HL-60 (cell line): ENCODE measurements around the gene DTX1.

ENCODE experiments used
- DNase-seq, 2 experiments: peaks; one replicate each; pipeline ENCODE4 v3.0.0-alpha.2; 2010 to 2020; ENCODE audit warnings: low read depth in 1 of 2, low spot score in 1 of 2
- H3K27ac ChIP-seq: fragments of 250-450 bp; sonication (Bioruptor Pico); replicated peaks from 2 replicates; pipeline ENCODE4 v1.5.1; 2020; ENCODE audit warnings: mild to moderate bottlenecking, moderate library complexity
- H3K27me3 ChIP-seq: fragments of 250-450 bp; sonication (Bioruptor Pico); 2 replicates; pipeline ENCODE4 v1.5.1; 2021; ENCODE audit warnings: mild to moderate bottlenecking, moderate library complexity; ENCODE audit not compliant: insufficient read depth, poor library complexity, severe bottlenecking
- H3K4me3 ChIP-seq: replicated peaks from 2 replicates; pipeline ENCODE4 v1.5.1; 2011; ENCODE audit warnings: mild to moderate bottlenecking, control low read depth, low read length; ENCODE audit not compliant: insufficient read depth
- GABPA ChIP-seq: IDR thresholded peaks from 2 replicates; pipeline ENCODE4 v1.6.1; 2012; ENCODE audit warnings: low read depth
- POLR2AphosphoS5 ChIP-seq: IDR thresholded peaks from 2 replicates; pipeline ENCODE4 v1.6.1; 2012; ENCODE audit warnings: low read depth
- SPI1 ChIP-seq: IDR thresholded peaks from 2 replicates; pipeline ENCODE4 v1.6.1; 2012; ENCODE audit warnings: low read depth, mild to moderate bottlenecking, borderline replicate concordance
- TF ChIP-seq, protein P1 (sequence below): IDR thresholded peaks from one replicate; pipeline ENCODE4 v1.5.1; 2011; ENCODE audit warnings: low read length, control low read depth, inconsistent platforms; ENCODE audit not compliant: insufficient read depth
- TF ChIP-seq, protein P2 (sequence below): IDR thresholded peaks from 2 replicates; pipeline ENCODE4 v1.6.1; 2012; ENCODE audit warnings: low read depth; ENCODE audit not compliant: insufficient replicate concordance

DTX1 gene

GRCh38 chr12:113089839-113090238 is 33.3 kb downstream of the DTX1 start:
- DNase-seq, result no peak
- Histone ChIP-seq H3K27ac (no peak overlapping the region), H3K27me3 (peaks cover 11% of the 10 kb centered on the region), H3K4me3 (no peak overlapping the region)
- TF ChIP-seq, protein P1, sequence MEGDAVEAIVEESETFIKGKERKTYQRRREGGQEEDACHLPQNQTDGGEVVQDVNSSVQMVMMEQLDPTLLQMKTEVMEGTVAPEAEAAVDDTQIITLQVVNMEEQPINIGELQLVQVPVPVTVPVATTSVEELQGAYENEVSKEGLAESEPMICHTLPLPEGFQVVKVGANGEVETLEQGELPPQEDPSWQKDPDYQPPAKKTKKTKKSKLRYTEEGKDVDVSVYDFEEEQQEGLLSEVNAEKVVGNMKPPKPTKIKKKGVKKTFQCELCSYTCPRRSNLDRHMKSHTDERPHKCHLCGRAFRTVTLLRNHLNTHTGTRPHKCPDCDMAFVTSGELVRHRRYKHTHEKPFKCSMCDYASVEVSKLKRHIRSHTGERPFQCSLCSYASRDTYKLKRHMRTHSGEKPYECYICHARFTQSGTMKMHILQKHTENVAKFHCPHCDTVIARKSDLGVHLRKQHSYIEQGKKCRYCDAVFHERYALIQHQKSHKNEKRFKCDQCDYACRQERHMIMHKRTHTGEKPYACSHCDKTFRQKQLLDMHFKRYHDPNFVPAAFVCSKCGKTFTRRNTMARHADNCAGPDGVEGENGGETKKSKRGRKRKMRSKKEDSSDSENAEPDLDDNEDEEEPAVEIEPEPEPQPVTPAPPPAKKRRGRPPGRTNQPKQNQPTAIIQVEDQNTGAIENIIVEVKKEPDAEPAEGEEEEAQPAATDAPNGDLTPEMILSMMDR, result no peak
- TF ChIP-seq, protein P2, sequence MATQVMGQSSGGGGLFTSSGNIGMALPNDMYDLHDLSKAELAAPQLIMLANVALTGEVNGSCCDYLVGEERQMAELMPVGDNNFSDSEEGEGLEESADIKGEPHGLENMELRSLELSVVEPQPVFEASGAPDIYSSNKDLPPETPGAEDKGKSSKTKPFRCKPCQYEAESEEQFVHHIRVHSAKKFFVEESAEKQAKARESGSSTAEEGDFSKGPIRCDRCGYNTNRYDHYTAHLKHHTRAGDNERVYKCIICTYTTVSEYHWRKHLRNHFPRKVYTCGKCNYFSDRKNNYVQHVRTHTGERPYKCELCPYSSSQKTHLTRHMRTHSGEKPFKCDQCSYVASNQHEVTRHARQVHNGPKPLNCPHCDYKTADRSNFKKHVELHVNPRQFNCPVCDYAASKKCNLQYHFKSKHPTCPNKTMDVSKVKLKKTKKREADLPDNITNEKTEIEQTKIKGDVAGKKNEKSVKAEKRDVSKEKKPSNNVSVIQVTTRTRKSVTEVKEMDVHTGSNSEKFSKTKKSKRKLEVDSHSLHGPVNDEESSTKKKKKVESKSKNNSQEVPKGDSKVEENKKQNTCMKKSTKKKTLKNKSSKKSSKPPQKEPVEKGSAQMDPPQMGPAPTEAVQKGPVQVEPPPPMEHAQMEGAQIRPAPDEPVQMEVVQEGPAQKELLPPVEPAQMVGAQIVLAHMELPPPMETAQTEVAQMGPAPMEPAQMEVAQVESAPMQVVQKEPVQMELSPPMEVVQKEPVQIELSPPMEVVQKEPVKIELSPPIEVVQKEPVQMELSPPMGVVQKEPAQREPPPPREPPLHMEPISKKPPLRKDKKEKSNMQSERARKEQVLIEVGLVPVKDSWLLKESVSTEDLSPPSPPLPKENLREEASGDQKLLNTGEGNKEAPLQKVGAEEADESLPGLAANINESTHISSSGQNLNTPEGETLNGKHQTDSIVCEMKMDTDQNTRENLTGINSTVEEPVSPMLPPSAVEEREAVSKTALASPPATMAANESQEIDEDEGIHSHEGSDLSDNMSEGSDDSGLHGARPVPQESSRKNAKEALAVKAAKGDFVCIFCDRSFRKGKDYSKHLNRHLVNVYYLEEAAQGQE, result no peak
- TF ChIP-seq GABPA (no peak), SPI1 (no peak), POLR2AphosphoS5 (no peak)

- Histone ChIP-seq H3K27me3 (peaks cover 8% of the 10 kb centered on the region), H3K4me3 (no peak overlapping the region), H3K27ac (no peak overlapping the region)
- DNase-seq, result no peak
- TF ChIP-seq POLR2AphosphoS5 (no peak), GABPA (no peak), SPI1 (no peak)
- TF ChIP-seq, protein P2, result no peak
- TF ChIP-seq, protein P1, result no peak
Observed at GRCh38 chr12:113090740-113091139, 34.2 kb downstream of the DTX1 start.

GRCh38 chr12:113091506-113091905 is 35.0 kb downstream of the DTX1 start:
- Histone ChIP-seq H3K27ac (no peak overlapping the region), H3K27me3 (peaks cover 8% of the 10 kb centered on the region), H3K4me3 (no peak overlapping the region)
- TF ChIP-seq GABPA (no peak), POLR2AphosphoS5 (no peak), SPI1 (no peak)
- TF ChIP-seq, protein P1, result no peak
- TF ChIP-seq, protein P2, result no peak
- no peak for DNase-seq
